Measurements from ENCODE around the gene FAM117A. TPM values are rescaled to one million over a fixed set of nuclear protein-coding genes. Genes with fewer than 3 reads are reported as not detected.

FAM117A gene
- total RNA-seq, 1 donor from 2014 or later: 30.0 TPM

DNA sequence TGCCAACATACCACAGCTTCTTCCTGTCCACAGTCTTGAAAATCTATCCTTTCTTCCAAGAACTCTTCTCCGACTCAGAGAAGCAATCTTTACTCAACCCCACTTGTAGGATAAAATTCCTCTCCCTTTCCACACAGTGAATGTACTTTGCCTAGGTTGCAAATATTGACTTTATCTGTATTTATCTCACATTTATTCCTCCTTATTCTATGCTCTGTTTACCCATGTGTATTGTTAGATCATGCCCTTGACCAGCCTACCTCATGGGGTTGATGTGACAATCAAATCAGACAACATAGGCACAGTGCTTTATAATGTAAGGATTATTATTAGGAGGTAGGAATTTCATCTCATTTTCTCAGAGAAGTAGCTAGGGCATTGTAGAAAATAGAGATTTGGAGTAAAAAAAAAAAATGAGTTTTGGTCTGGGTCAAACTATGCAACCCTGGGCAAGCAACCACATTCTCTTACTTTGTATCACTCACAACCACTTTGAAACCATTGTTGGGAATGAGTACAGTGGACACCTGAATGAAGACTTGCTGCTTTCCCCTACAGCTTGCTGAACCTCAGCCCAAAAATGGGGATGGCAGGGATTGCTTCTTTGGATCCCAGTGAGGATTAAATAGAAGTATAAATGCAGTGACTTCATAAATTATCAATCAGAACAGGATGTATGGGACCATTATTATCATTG lies 47.1 kb downstream of the FAM117A start:
- CTCF ChIA-PET: interaction anchor here (1.0 to 1.4 kb wide), 3 partner anchors 8 to 62 kb away, joined by 3 read pairs; partner anchors contain the start of gene SLC35B1
- no peak for TF ChIP-seq CTCF (IDR thresholded peaks at IDR 0.05)
- H3K9me3 Mint-ChIP-seq: no peaks in the 10 kb centered on the region
- peaks cover 90% of the 10 kb centered on the region for H3K36me3 Mint-ChIP-seq (ENCODE audit: low read depth)
- no peak overlapping the region for H3K4me3 Mint-ChIP-seq
- peaks cover 14% of the 10 kb centered on the region for H3K4me1 Mint-ChIP-seq
- POLR2A ChIA-PET: no interaction called here
- ATAC-seq (ENCODE audit: low read depth) (no peak), DNase-seq (no peak)
- H3K27ac Mint-ChIP-seq: peak overlapping the region; percentile 61
- no peaks in the 10 kb centered on the region for H3K27me3 Mint-ChIP-seq
- intact Hi-C loops (cut with micrococcal nuclease): no loop called here

DNA sequence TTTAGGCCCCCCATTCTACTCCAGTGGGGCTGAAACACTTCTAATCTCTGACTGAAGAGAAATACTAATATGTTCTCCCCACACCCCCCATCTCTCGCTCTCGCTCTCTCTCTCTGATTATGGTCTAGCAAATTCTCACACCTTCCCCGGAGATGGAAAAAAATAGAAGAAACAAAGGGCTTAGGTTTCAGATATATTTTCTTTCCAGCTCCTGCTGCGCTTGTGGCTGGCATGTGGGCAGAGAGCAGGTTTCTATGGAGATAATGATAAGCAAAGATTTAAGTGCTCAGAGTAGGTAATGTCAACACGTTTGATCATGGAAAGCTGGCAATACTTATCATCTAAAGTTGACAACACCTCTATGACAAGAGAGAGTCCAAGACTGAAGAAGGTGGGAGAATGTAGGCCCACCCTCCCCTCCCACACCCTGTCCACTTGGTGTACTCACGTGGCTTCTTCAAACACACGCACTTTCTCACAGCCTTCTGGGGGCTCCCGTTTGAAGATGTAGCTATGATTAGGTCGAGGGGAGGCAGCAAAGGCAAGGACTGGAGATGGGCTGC lies 48.1 kb downstream of the FAM117A start:
- Mint-ChIP-seq H3K4me1 (peaks cover 14% of the 10 kb centered on the region), H3K27me3 (no peaks in the 10 kb centered on the region), H3K36me3 (ENCODE audit: low read depth) (peaks cover 88% of the 10 kb centered on the region), H3K27ac (peak overlapping the region; percentile 35), H3K9me3 (no peaks in the 10 kb centered on the region), H3K4me3 (no peak overlapping the region)
- no peak for DNase-seq
- POLR2A ChIA-PET: interaction anchor here (0.5 to 1.4 kb wide), 2 partner anchors 10 to 49 kb away, joined by 6 to 7 read pairs; partner anchors contain the start of gene FAM117A
- CTCF ChIA-PET: interaction anchor here (1.0 to 1.4 kb wide), 3 partner anchors 7 to 63 kb away, joined by 3 read pairs; partner anchors contain the start of gene SLC35B1
- no peak for ATAC-seq (ENCODE audit: low read depth)
- intact Hi-C loops (cut with micrococcal nuclease): no loop called here
- no peak for TF ChIP-seq CTCF (IDR thresholded peaks at IDR 0.05)

DNA sequence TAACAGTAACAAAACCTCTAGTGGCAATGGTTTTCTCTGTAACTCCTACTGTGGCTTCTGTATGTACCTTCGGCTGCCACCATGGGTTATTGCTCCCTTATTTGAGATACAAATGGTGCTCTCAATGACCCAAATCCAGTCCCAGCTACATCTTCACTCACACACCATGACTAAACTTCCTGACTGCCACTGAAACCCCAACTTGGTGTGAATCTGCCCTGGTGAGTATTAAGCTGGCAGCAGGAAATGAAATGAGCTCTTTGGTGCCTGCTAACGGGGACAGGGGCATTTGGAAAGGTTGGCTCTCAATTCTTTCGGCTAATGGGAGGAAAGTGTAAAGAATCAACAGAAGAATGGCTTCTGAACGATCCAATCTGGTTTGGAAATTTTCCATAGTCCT lies 48.7 kb downstream of the FAM117A start:
- DNase-seq: no peak
- Mint-ChIP-seq H3K4me3 (no peak overlapping the region), H3K27ac (peak overlapping the region; percentile 67), H3K36me3 (ENCODE audit: low read depth) (peaks cover 87% of the 10 kb centered on the region), H3K27me3 (no peaks in the 10 kb centered on the region), H3K9me3 (no peaks in the 10 kb centered on the region), H3K4me1 (peaks cover 14% of the 10 kb centered on the region)
- intact Hi-C loops (cut with micrococcal nuclease): no loop called here
- POLR2A ChIA-PET: interaction anchor here (0.5 to 1.4 kb wide), 3 partner anchors 9 to 78 kb away, joined by 3 to 7 read pairs (median 6); partner anchors contain the start of gene FAM117A
- ATAC-seq (ENCODE audit: low read depth): no peak
- CTCF ChIA-PET: no interaction called here
- TF ChIP-seq CTCF (IDR thresholded peaks at IDR 0.05): no peak

DNA sequence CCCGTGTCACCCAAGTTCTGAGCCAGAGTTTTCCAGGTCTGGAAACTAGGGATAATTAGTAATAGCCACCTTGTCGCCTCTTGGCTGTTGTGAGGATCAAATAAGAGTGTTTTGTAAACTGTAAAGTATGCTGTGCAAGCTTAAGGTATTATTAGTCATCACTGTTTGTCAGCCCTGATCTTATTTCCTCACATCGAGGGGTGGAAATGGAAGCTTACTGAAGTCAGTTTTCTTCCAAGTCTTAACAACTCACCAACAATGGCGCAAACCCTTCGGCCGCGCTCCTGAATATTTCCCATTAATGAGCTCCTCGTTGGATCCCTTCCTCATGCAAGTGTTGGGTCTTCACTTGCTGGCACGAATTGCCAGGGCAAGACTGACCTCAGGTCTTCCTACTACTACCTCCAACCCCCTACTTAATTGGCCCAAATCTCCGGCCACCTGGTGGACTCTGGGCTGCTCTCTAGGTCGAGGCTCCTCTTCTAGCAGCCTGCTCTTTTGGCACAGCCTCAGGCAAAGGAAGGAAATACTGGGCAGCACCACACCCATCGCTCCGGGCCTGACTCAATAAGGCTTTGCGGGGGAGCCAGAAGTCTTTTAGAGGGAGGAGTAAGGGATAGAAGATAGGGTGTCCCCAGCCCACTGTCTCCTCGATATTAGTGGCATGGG lies 55.3 kb downstream of the FAM117A start:
- intact Hi-C loops (cut with micrococcal nuclease): loop anchor here (1.0 to 5.0 kb wide), 10 partner anchors 31 to 346 kb away; partner anchors contain the start of genes DLX3, FAM117A, KAT7 and PHB1
- Mint-ChIP-seq H3K27me3 (no peaks in the 10 kb centered on the region), H3K36me3 (ENCODE audit: low read depth) (peaks cover 65% of the 10 kb centered on the region), H3K9me3 (no peaks in the 10 kb centered on the region), H3K4me3 (peak overlapping the region; percentile 93), H3K4me1 (peaks cover 44% of the 10 kb centered on the region), H3K27ac (peak overlapping the region; percentile 99)
- ATAC-seq (ENCODE audit: low read depth) (no peak), DNase-seq (no peak)
- no peak for TF ChIP-seq CTCF (IDR thresholded peaks at IDR 0.05)
- ChIA-PET POLR2A (interaction anchor here (0.7 to 4.5 kb wide), 15 partner anchors 13 to 816 kb away, joined by 3 to 57 read pairs (median 6); partner anchors contain the start of genes ATP5MC1, FAM117A, KAT7 and SPOP), CTCF (interaction anchor here (0.6 to 3.1 kb wide), 14 partner anchors 8 to 288 kb away, joined by 3 to 22 read pairs (median 4); partner anchors contain the start of genes FAM117A and KAT7)
